NCI-H1417 treated with DMSO at 0.1 percent for 48 hours (cell line): ENCODE results near the gene UGP2.

ENCODE experiments used
- DNase-seq: peaks from one replicate; lab custom pipeline; 2025; lab: John Stamatoyannopoulos, UW

The UGP2 gene

GRCh38 chr2:63865159-63865799 lies 23.6 kb downstream of the UGP2 start:
- no peak for DNase-seq

GRCh38 chr2:63866009-63866709 lies 24.5 kb downstream of the UGP2 start:
- DNase-seq = no peak

GRCh38 chr2:63870679-63871078 lies 29.0 kb downstream of the UGP2 start:
- no peak for DNase-seq

- DNase-seq = no peak
Measured at GRCh38 chr2:63871864-63872263, 30.2 kb downstream of the UGP2 start.

- DNase-seq = no peak
Measured at GRCh38 chr2:63872571-63873328, 31.1 kb downstream of the UGP2 start.

GRCh38 chr2:63874204-63875130 lies 32.8 kb downstream of the UGP2 start:
- DNase-seq = no peak

- DNase-seq = no peak
Measured at GRCh38 chr2:63875131-63875527, 33.4 kb downstream of the UGP2 start.

GRCh38 chr2:63875559-63876245 lies 34.0 kb downstream of the UGP2 start:
- DNase-seq = no peak

- no peak for DNase-seq
Measured at GRCh38 chr2:63876311-63876710, 34.6 kb downstream of the UGP2 start.

- DNase-seq = no peak
Measured at GRCh38 chr2:63878486-63878885, 36.8 kb downstream of the UGP2 start.

- DNase-seq = no peak
Measured at GRCh38 chr2:63879876-63880433, 38.3 kb downstream of the UGP2 start.

GRCh38 chr2:63880625-63881024 lies 38.9 kb downstream of the UGP2 start:
- no peak for DNase-seq

GRCh38 chr2:63881205-63881604 lies 39.5 kb downstream of the UGP2 start:
- DNase-seq = no peak

GRCh38 chr2:63882395-63883105 lies 40.9 kb downstream of the UGP2 start:
- no peak for DNase-seq

- no peak for DNase-seq
Measured at GRCh38 chr2:63886445-63886844, 44.7 kb downstream of the UGP2 start.

GRCh38 chr2:63888053-63888452 lies 46.4 kb downstream of the UGP2 start:
- DNase-seq = no peak

GRCh38 chr2:63888490-63889402 lies 47.0 kb downstream of the UGP2 start:
- DNase-seq = no peak

- DNase-seq = no peak
Measured at GRCh38 chr2:63890678-63891077, 49.0 kb downstream of the UGP2 start.

GRCh38 chr2:63891488-63892030 lies 49.9 kb downstream of the UGP2 start:
- DNase-seq = no peak
